Measurements from ENCODE around the gene DMBT1.

DMBT1 gene

GRCh38 chr10:122672655-122673054 is 112.1 kb downstream of the DMBT1 start:
- no peak for DNase-seq
- H3K27ac Mint-ChIP-seq: no peak overlapping the region
- H3K36me3 Mint-ChIP-seq (ENCODE audit: low read depth): no peaks in the 10 kb centered on the region
- peaks cover 12% of the 10 kb centered on the region for H3K27me3 Mint-ChIP-seq (ENCODE audit: low read depth, poor library complexity)
- no peak overlapping the region for H3K4me3 Mint-ChIP-seq
- H3K9me3 Mint-ChIP-seq: no peaks in the 10 kb centered on the region
- no peak for TF ChIP-seq CTCF (IDR thresholded peaks at IDR 0.05)
- peaks cover 11% of the 10 kb centered on the region for H3K4me1 Mint-ChIP-seq

GRCh38 chr10:122673269-122673668 is 112.7 kb downstream of the DMBT1 start:
- TF ChIP-seq CTCF (IDR thresholded peaks at IDR 0.05): no peak
- Mint-ChIP-seq H3K4me1 (peaks cover 11% of the 10 kb centered on the region), H3K27ac (no peak overlapping the region), H3K36me3 (ENCODE audit: low read depth) (no peaks in the 10 kb centered on the region), H3K27me3 (ENCODE audit: low read depth, poor library complexity) (peaks cover 17% of the 10 kb centered on the region), H3K4me3 (no peak overlapping the region), H3K9me3 (no peaks in the 10 kb centered on the region)
- DNase-seq: no peak

- Mint-ChIP-seq H3K9me3 (no peaks in the 10 kb centered on the region), H3K4me3 (no peak overlapping the region), H3K36me3 (ENCODE audit: low read depth) (no peaks in the 10 kb centered on the region), H3K27ac (no peak overlapping the region), H3K4me1 (peaks cover 11% of the 10 kb centered on the region), H3K27me3 (ENCODE audit: low read depth, poor library complexity) (peaks cover 21% of the 10 kb centered on the region)
- no peak for TF ChIP-seq CTCF (IDR thresholded peaks at IDR 0.05)
- DNase-seq: no peak
These were observed 113.2 kb downstream of the DMBT1 start for GRCh38 chr10:122673731-122674130.

GRCh38 chr10:122674781-122675180 is 114.2 kb downstream of the DMBT1 start:
- H3K36me3 Mint-ChIP-seq (ENCODE audit: low read depth): no peaks in the 10 kb centered on the region
- no peaks in the 10 kb centered on the region for H3K9me3 Mint-ChIP-seq
- H3K27me3 Mint-ChIP-seq (ENCODE audit: low read depth, poor library complexity): peaks cover 27% of the 10 kb centered on the region
- no peak for TF ChIP-seq CTCF (IDR thresholded peaks at IDR 0.05)
- peaks cover 11% of the 10 kb centered on the region for H3K4me1 Mint-ChIP-seq
- H3K27ac Mint-ChIP-seq: no peak overlapping the region
- no peak for DNase-seq
- no peak overlapping the region for H3K4me3 Mint-ChIP-seq

- H3K36me3 Mint-ChIP-seq (ENCODE audit: low read depth): no peaks in the 10 kb centered on the region
- peaks cover 11% of the 10 kb centered on the region for H3K4me1 Mint-ChIP-seq
- TF ChIP-seq CTCF (IDR thresholded peaks at IDR 0.05): no peak
- H3K9me3 Mint-ChIP-seq: no peaks in the 10 kb centered on the region
- no peak overlapping the region for H3K27ac Mint-ChIP-seq
- peaks cover 31% of the 10 kb centered on the region for H3K27me3 Mint-ChIP-seq (ENCODE audit: low read depth, poor library complexity)
- H3K4me3 Mint-ChIP-seq: no peak overlapping the region
- DNase-seq: no peak
These were observed 114.7 kb downstream of the DMBT1 start for GRCh38 chr10:122675278-122675677.

GRCh38 chr10:122678266-122678665 is 117.7 kb downstream of the DMBT1 start:
- no peak for DNase-seq
- TF ChIP-seq CTCF (IDR thresholded peaks at IDR 0.05): no peak
- Mint-ChIP-seq H3K4me1 (peaks cover 6% of the 10 kb centered on the region), H3K9me3 (no peaks in the 10 kb centered on the region), H3K27me3 (ENCODE audit: low read depth, poor library complexity) (peaks cover 33% of the 10 kb centered on the region), H3K27ac (no peak overlapping the region), H3K4me3 (no peak overlapping the region), H3K36me3 (ENCODE audit: low read depth) (no peaks in the 10 kb centered on the region)

Data from nephron progenitor cell (in vitro differentiated cells).